ENCODE measurements around the gene CYP3A7. TPM values are rescaled to one million over a fixed set of nuclear protein-coding genes. Genes with fewer than 3 reads are reported as not detected.

Gene CYP3A7
- total and polyA plus RNA-seq, 2 of the 13 experiments (the other 11 are each of a cell fraction or from before 2014, with no cell fraction given), result 5.8 to 6.4 TPM

DNA sequence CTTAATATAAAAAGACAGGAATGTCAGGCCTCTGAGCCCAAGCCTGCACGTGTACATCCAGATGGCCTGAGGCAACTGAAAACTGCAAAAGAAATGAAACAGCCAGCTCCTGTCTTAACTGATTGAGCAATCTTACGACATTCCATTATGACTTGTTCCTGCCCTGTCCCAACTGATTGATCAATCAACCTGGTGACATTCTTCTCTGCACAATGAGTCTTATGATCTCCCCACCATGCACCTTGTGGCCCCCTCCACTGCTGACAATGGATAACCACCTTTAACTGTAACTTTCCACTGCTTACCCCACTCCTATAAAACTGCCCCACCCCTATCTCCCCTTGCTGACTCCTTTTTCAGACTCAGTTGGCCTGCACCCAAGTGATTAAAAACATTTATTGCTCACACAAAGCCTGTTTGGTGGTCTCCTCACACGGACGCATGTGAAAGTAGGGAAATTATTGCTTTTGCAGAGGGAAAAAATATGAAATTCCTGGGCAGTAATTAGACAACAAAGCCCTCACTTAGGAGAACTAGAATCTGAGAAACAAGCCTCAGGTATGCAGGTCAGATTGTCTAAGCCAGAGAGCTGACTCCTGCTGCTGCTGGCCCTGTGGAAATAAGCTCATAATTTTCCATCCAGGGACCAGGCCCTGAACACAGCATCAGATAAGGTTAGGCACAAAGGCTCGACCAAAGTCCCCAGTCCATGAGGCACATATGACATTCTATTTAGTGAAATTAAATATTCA lies 5.3 kb downstream of the CYP3A7 start (continued):
- TF ChIP-seq ZBED4 (CRISPR knock-in tag; IDR thresholded peaks at IDR 0.05; ENCODE audit: borderline replicate concordance) (no peak), KLF15 (CRISPR knock-in tag; IDR thresholded peaks at IDR 0.05; ENCODE audit: borderline replicate concordance) (no peak), SOX5 (CRISPR knock-in tag; IDR thresholded peaks at IDR 0.05; ENCODE audit: borderline replicate concordance) (peak; percentile 82; the same call in 1 of the 2 replicates), PRMT3 (CRISPR knock-in tag; IDR thresholded peaks at IDR 0.05; ENCODE audit: borderline replicate concordance, low read depth) (0 out of 2 replicates have a peak, but pooled peaks have one; percentile 41), FOXP1 (IDR thresholded peaks at IDR 0.05) (no peak), FOXP1 (CRISPR knock-in tag; IDR thresholded peaks at IDR 0.05) (peak; percentile 29; the same call in 1 of the 2 replicates), ZNF431 (CRISPR knock-in tag; IDR thresholded peaks at IDR 0.05; ENCODE audit: borderline replicate concordance, low read depth) (no peak), ZNF253 (CRISPR knock-in tag; IDR thresholded peaks at IDR 0.05; ENCODE audit: borderline replicate concordance) (no peak), SAP130 (CRISPR knock-in tag; IDR thresholded peaks at IDR 0.05; ENCODE audit: low read depth) (peak; percentile 60), TCF7 (IDR thresholded peaks at IDR 0.05; ENCODE audit: low read depth) (peak; percentile 12; the same call in 1 of the 2 replicates), SALL1 (CRISPR knock-in tag; IDR thresholded peaks at IDR 0.05) (peak; percentile 51; the same call in 1 of the 2 replicates), ISL2 (CRISPR knock-in tag; IDR thresholded peaks at IDR 0.05) (peak; percentile 53), KMT2B (CRISPR knock-in tag; IDR thresholded peaks at IDR 0.05) (peak; percentile 12; the same call in 1 of the 2 replicates), HNF1A (IDR thresholded peaks at IDR 0.05; ENCODE audit: low read depth) (peak; percentile 17; the same call in 1 of the 2 replicates), HNF1A (CRISPR knock-in tag; IDR thresholded peaks at IDR 0.05; ENCODE audit: borderline replicate concordance) (peak; percentile 58; the same call in 1 of the 2 replicates), MAFG (CRISPR knock-in tag; IDR thresholded peaks at IDR 0.05) (no peak), NR2F6 (IDR thresholded peaks at IDR 0.05) (peak; percentile 21; the same call in 1 of the 2 replicates), NR2F6 (CRISPR knock-in tag; IDR thresholded peaks at IDR 0.05) (peak; percentile 48; the same call in 1 of the 2 replicates)
- TF ChIP-seq, protein P1, sequence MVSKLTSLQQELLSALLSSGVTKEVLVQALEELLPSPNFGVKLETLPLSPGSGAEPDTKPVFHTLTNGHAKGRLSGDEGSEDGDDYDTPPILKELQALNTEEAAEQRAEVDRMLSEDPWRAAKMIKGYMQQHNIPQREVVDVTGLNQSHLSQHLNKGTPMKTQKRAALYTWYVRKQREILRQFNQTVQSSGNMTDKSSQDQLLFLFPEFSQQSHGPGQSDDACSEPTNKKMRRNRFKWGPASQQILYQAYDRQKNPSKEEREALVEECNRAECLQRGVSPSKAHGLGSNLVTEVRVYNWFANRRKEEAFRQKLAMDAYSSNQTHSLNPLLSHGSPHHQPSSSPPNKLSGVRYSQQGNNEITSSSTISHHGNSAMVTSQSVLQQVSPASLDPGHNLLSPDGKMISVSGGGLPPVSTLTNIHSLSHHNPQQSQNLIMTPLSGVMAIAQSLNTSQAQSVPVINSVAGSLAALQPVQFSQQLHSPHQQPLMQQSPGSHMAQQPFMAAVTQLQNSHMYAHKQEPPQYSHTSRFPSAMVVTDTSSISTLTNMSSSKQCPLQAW (CRISPR knock-in tag; IDR thresholded peaks at IDR 0.05), result 0 out of 2 replicates have a peak, but pooled peaks have one; percentile 55
